Activated T-cell treated with anti-CD3 and anti-CD28 coated beads, Interleukin-2, amount 50 U/mL, for 1 hour (primary cell): ENCODE results near the gene LKAAEAR1.

ENCODE experiments used
- DNase-seq: peaks from one replicate; pipeline ENCODE4 v3.0.0-alpha.2; 2020

LKAAEAR1 gene

GRCh38 chr20:64110411-64111068 is 26.3 kb upstream of the LKAAEAR1 start:
- no peak for DNase-seq

- DNase-seq, result peak; percentile 14
Observed at GRCh38 chr20:64109831-64110391, 25.7 kb upstream of the LKAAEAR1 start.

- DNase-seq, result peak; percentile 10
Observed at GRCh38 chr20:64108731-64109681, 24.8 kb upstream of the LKAAEAR1 start.

GRCh38 chr20:64107736-64108457 is 23.7 kb upstream of the LKAAEAR1 start:
- DNase-seq, result peak; percentile 12

DNA sequence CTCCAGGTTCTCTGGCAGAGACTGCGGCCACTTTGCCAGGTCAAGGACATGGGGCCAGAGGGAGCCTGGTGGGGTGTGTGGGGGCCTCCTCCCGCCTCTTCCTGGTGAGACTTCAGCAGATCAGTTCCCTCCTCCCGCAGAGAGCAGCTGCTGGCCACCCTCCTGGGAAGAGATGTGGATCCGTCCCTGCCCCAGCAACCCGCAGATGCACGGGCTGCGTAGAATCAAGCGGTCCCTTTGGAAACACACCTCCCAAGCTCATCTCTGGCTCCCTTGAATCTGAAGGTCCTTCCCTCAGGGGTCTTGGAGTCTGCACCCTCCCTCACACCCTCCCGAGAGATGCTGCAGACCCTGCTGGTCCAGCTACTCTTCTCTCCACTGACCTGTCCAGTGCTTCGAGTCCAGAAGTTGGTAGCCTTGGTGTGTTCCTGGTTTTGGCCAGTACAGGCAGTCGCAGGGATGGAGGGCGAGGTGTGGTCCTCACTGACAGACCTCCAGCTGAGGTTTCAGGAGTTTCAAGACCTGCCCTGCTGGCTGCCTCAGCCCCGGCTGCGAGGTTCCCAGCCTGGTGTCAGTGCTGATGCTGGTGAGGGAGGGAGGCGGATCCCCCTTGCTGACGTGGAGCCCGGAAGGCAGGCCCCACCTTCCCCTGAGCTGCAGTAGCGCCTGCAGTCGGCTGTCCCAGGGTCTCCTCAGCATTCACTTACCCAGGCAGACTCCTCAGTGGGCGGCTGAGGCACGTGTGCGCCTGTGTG is 23.0 kb upstream of the LKAAEAR1 start, which contains the start of gene NPBWR2:
NPBWR2 (minus strand) TSS at position 585 of the 755 bp plus-strand sequence. CDS start 734 bp downstream, outside the sequence.
- peak; percentile 40 for DNase-seq

DNA sequence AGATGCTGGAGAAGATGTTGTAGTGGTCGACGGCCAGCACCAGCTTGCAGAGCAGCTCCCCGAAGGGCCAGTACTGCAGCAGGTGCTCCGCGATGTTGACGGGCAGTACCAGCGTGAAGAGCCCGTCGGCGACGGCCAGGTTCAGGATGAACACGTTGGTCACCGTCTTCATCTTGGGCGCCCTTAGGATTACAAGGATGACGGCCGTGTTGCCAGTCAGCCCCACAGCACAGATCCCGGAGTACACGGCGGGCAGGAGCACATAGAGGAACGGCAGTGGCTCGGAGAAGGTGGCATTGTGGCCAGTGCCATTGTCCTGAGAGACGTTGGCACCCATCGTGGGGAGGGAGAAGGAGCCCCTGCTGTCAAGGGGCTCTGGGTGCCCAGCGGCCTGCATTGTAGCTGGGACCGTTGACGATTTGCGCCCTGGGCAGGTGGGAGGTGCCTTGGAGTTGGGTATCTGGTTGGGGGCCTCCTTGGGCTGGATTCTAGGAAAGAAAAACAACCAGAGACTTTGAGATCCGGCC is 22.3 kb upstream of the LKAAEAR1 start:
- DNase-seq, result peak; percentile 10

DNA sequence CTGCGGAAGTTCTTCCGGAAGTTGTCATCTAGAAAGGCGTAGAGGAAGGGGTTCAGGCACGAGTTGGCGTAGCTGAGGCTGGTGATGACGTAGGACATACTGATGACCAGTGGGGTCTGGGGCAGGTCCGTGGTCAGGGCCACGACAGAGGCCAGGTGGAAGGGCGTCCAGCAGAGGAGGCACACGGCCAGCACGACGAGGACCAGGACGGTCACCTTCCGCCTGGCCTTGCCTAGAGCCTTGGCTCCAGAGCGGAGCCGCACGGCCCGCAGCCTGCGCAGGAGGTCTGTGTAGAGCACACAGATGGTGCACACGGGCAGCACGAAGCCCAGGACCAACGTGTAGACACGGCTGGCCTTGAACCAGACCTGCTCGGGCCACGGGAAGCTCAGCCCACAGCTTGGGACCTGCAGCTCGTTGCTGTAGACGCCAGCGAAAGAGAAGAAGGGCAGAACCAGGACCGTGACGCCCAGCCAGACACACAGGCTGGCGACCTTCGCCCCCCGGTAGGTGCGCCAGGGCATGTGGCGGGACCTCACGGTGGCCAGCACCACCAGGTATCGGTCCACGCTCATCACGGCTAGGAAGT is 21.7 kb upstream of the LKAAEAR1 start:
- DNase-seq, result peak; percentile 11

DNA sequence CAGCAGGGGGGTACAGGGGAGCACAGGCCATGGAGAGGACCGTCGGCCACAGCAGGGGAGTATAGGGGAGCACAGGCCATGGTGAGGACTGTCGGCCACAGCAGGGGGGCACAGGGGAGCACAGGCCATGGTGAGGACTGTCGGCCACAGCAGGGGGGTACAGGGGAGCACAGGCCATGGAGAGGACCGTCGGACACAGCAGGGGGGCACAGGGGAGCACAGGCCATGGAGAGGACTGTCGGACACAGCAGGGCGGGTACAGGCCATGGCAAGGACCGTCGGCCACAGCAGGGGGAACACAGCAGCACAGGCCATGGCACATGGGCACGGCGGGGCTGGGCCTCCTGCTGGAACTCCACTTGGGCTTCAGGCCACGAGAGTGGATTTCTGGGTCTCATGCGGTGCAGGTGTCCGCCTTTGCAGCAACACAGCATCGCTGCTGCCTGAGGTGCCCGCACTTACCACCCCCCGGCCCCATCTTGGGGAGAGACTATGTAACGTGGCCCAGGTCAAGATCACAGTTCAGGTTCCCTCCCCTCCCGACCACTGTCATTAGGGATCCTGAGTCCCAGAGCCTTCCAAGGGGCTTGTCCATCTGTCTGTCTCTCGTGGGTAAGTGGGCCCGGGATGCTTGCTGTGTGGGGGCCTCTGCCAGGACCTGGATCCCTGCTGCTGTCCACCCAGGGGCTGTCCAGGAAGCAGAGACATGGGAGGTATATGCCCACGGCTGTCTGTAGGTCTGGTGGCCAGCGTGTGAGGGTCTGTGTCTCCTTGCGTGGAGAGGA is 20.7 kb upstream of the LKAAEAR1 start:
- peak; percentile 15 for DNase-seq

GRCh38 chr20:64103871-64104666 is 19.9 kb upstream of the LKAAEAR1 start:
- DNase-seq, result peak; percentile 16

- DNase-seq, result no peak
Observed at GRCh38 chr20:64102647-64103354, 18.6 kb upstream of the LKAAEAR1 start.

- peak; percentile 79 for DNase-seq
Observed at GRCh38 chr20:64101731-64102621, 17.8 kb upstream of the LKAAEAR1 start.

GRCh38 chr20:64100946-64101688 is 16.9 kb upstream of the LKAAEAR1 start:
- no peak for DNase-seq

- DNase-seq, result no peak
Observed at GRCh38 chr20:64100566-64100888, 16.3 kb upstream of the LKAAEAR1 start.

GRCh38 chr20:64099880-64100565 is 15.8 kb upstream of the LKAAEAR1 start:
- DNase-seq, result no peak

GRCh38 chr20:64099086-64099786 is 15.0 kb upstream of the LKAAEAR1 start:
- no peak for DNase-seq

DNA sequence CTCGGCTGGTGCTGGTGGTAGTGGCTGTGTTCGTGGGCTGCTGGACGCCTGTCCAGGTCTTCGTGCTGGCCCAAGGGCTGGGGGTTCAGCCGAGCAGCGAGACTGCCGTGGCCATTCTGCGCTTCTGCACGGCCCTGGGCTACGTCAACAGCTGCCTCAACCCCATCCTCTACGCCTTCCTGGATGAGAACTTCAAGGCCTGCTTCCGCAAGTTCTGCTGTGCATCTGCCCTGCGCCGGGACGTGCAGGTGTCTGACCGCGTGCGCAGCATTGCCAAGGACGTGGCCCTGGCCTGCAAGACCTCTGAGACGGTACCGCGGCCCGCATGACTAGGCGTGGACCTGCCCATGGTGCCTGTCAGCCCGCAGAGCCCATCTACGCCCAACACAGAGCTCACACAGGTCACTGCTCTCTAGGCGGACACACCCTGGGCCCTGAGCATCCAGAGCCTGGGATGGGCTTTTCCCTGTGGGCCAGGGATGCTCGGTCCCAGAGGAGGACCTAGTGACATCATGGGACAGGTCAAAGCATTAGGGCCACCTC is 14.3 kb upstream of the LKAAEAR1 start:
- no peak for DNase-seq
